Upper lobe of left lung (tissue), 4 donors: ENCODE measurements around the gene HRH1.

Experiments used
- EP300 ChIP-seq, 4 donors: sonication (generic); formaldehyde crosslinking; IDR thresholded peaks; one replicate each; pipeline ENCODE4 v1.5.1; 2017; ENCODE audit warnings: antibody characterized with exemption in 4 of 4, control low read depth in 2 of 4
- TF ChIP-seq, protein P1 (sequence below), 6 experiments: fragments of 450-650 bp in 4 of 6; fragments of 200-600 bp in 2 of 6; sonication (generic) in 2 of 6; IDR thresholded peaks; one replicate each; pipeline ENCODE4 v1.5.1; 2016 to 2019; ENCODE audit warnings: antibody characterized with exemption in 6 of 6

DNA sequence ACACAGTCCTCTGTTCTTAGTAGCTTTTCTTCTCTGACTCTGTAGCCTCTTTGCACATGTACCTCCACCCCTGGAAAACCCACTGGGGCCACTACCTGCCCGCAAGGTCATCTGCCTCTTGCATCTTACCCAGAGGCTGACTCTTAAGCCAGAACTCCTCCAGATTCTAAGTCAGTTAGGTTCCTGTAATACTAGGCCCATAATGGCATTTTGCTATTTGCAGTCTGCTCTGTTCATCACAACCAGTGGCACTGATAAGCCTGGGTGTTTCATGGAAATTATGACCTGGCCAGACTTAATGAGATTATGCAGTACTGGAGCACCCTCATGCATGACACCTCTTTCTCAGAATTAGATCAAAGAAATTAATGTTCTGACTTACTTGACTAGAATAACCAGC, 86.2 kb downstream of the HRH1 start:
- TF ChIP-seq, protein P1, sequence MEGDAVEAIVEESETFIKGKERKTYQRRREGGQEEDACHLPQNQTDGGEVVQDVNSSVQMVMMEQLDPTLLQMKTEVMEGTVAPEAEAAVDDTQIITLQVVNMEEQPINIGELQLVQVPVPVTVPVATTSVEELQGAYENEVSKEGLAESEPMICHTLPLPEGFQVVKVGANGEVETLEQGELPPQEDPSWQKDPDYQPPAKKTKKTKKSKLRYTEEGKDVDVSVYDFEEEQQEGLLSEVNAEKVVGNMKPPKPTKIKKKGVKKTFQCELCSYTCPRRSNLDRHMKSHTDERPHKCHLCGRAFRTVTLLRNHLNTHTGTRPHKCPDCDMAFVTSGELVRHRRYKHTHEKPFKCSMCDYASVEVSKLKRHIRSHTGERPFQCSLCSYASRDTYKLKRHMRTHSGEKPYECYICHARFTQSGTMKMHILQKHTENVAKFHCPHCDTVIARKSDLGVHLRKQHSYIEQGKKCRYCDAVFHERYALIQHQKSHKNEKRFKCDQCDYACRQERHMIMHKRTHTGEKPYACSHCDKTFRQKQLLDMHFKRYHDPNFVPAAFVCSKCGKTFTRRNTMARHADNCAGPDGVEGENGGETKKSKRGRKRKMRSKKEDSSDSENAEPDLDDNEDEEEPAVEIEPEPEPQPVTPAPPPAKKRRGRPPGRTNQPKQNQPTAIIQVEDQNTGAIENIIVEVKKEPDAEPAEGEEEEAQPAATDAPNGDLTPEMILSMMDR (IDR thresholded peaks at IDR 0.05), result no peak
- TF ChIP-seq EP300 (IDR thresholded peaks at IDR 0.05), result no peak
